HUES64 (cell line): ENCODE results near the gene FNDC3A. TPM values are rescaled to one million over a fixed set of nuclear protein-coding genes. Genes with fewer than 3 reads are reported as not detected.

Experiments
- H3K27ac ChIP-seq: 2 replicates; pipeline ENCODE4 v1.7.0; 2013; ENCODE audit warnings: low read depth, low read length, inconsistent platforms
- H3K27me3 ChIP-seq: 2 replicates; pipeline ENCODE4 v1.6.1; 2013; ENCODE audit warnings: mild to moderate bottlenecking, low read length; ENCODE audit not compliant: insufficient read depth
- H3K36me3 ChIP-seq: 2 replicates; pipeline ENCODE4 v1.6.1; 2013; ENCODE audit warnings: mild to moderate bottlenecking, low read length; ENCODE audit not compliant: insufficient read depth
- H3K4me1 ChIP-seq: 2 replicates; pipeline ENCODE4 v1.6.1; 2013; ENCODE audit warnings: mild to moderate bottlenecking, low read length, moderate library complexity; ENCODE audit not compliant: insufficient read depth
- H3K4me3 ChIP-seq: 2 replicates; pipeline ENCODE4 v1.5.1; 2013; ENCODE audit warnings: mild to moderate bottlenecking, low read length, moderate library complexity
- H3K9ac ChIP-seq: 2 replicates; pipeline ENCODE4 v1.6.1; 2013; ENCODE audit warnings: mild to moderate bottlenecking, low read depth, low read length
- H3K9me3 ChIP-seq: 2 replicates; pipeline ENCODE4 v1.6.1; 2013; ENCODE audit warnings: low read depth, low read length; ENCODE audit not compliant: insufficient read depth
- WGBS: fragments of 150-250, 120-280 bp; methylation state at CpG from one replicate; pipeline ENCODE4 v1.1.7; 2013; ENCODE audit warnings: missing lambda C conversion rate; 5-methylcytosine and 5-hydroxymethylcytosine counted together
- polyA plus RNA-seq, 2 experiments: library from polyadenylated mRNA; stranded (reverse); fragments of 50-300 nt; gene quantifications; one replicate each; pipeline ENCODE4 v1.2.3, GENCODE V29; 2013

Gene FNDC3A
- polyA plus RNA-seq (2013, experiment 1 of 2) = 21.6 TPM
- 25.8 TPM for polyA plus RNA-seq (2013, experiment 2 of 2)

- WGBS = under 1% methylated on average over 86 of the region's 86 CpGs
- Histone ChIP-seq H3K27ac (peak within 1 kb of the TSS; percentile 98), H3K9ac (peak within 1 kb of the TSS; percentile 97)
These were observed at the start of gene FNDC3A for GRCh38 chr13:48975856-48976575. TSS of gene FNDC3A (plus strand) at chr13:48975912. CDS start at chr13:49006191, 30,279 bp downstream.

GRCh38 chr13:48928757-48929430 is 46.8 kb upstream of the FNDC3A start:
- Histone ChIP-seq H3K27ac (no peak overlapping the region), H3K4me1 (no peaks in the 10 kb centered on the region), H3K27me3 (no peaks in the 10 kb centered on the region), H3K36me3 (no peaks in the 10 kb centered on the region), H3K9me3 (no peaks in the 10 kb centered on the region), H3K9ac (no peak overlapping the region), H3K4me3 (no peak overlapping the region)
- WGBS = 96% methylated on average over 5 of the region's 5 CpGs

More at GRCh38 chr13:48975856-48976575, at the start of gene FNDC3A:
- Histone ChIP-seq H3K9me3 (peaks cover 3% of the 10 kb centered on the region; the same call in 1 of the 2 replicates), H3K36me3 (no peaks in the 10 kb centered on the region), H3K4me1 (peaks cover 48% of the 10 kb centered on the region), H3K27me3 (peaks cover 7% of the 10 kb centered on the region; the same call in 1 of the 2 replicates), H3K4me3 (peak within 1 kb of the TSS; percentile 92)

- H3K27ac ChIP-seq = no peak overlapping the region
- H3K9ac ChIP-seq = no peak overlapping the region
- no peak overlapping the region for H3K4me3 ChIP-seq
- H3K9me3 ChIP-seq = no peaks in the 10 kb centered on the region
- no peaks in the 10 kb centered on the region for H3K4me1 ChIP-seq
- no peaks in the 10 kb centered on the region for H3K27me3 ChIP-seq
- H3K36me3 ChIP-seq = no peaks in the 10 kb centered on the region
- WGBS = 100% methylated on average over 1 of the region's 1 CpG
These were observed 44.8 kb upstream of the FNDC3A start for GRCh38 chr13:48930918-48931317.

GRCh38 chr13:48938308-48938943 is 37.3 kb upstream of the FNDC3A start:
- no peak overlapping the region for H3K4me3 ChIP-seq
- no peak overlapping the region for H3K27ac ChIP-seq
- H3K4me1 ChIP-seq = no peaks in the 10 kb centered on the region
- H3K27me3 ChIP-seq = no peaks in the 10 kb centered on the region
- no peaks in the 10 kb centered on the region for H3K9me3 ChIP-seq
- H3K36me3 ChIP-seq = no peaks in the 10 kb centered on the region
- H3K9ac ChIP-seq = no peak overlapping the region

- Histone ChIP-seq H3K9ac (no peak overlapping the region), H3K4me3 (no peak overlapping the region), H3K9me3 (no peaks in the 10 kb centered on the region), H3K36me3 (no peaks in the 10 kb centered on the region), H3K4me1 (no peaks in the 10 kb centered on the region), H3K27me3 (no peaks in the 10 kb centered on the region), H3K27ac (no peak overlapping the region)
- 88% methylated on average over 2 of the region's 2 CpGs for WGBS
These were observed 36.0 kb upstream of the FNDC3A start for GRCh38 chr13:48939728-48940127.

- no peaks in the 10 kb centered on the region for H3K36me3 ChIP-seq
- H3K27ac ChIP-seq = no peak overlapping the region
- H3K9ac ChIP-seq = no peak overlapping the region
- WGBS = no CpG with 5 or more reads among the region's 2 CpGs
- H3K4me3 ChIP-seq = no peak overlapping the region
- no peaks in the 10 kb centered on the region for H3K27me3 ChIP-seq
- no peaks in the 10 kb centered on the region for H3K9me3 ChIP-seq
- 0 out of 2 replicates have a peak, but pooled peaks cover 6% of the 10 kb centered on the region for H3K4me1 ChIP-seq
These were observed 33.6 kb upstream of the FNDC3A start for GRCh38 chr13:48942131-48942530.

- Histone ChIP-seq H3K36me3 (no peaks in the 10 kb centered on the region), H3K9me3 (no peaks in the 10 kb centered on the region), H3K27me3 (no peaks in the 10 kb centered on the region), H3K9ac (no peak overlapping the region), H3K27ac (no peak overlapping the region), H3K4me1 (0 out of 2 replicates have a peak, but pooled peaks cover 6% of the 10 kb centered on the region), H3K4me3 (no peak overlapping the region)
- WGBS = 93% methylated on average over 3 of the region's 3 CpGs
These were observed 31.5 kb upstream of the FNDC3A start for GRCh38 chr13:48944221-48944620.

GRCh38 chr13:48945626-48946025 is 30.1 kb upstream of the FNDC3A start:
- Histone ChIP-seq H3K27ac (no peak overlapping the region), H3K9me3 (no peaks in the 10 kb centered on the region), H3K36me3 (no peaks in the 10 kb centered on the region), H3K4me1 (0 out of 2 replicates have a peak, but pooled peaks cover 6% of the 10 kb centered on the region), H3K27me3 (no peaks in the 10 kb centered on the region), H3K4me3 (no peak overlapping the region), H3K9ac (no peak overlapping the region)
- WGBS = 73% methylated on average over 1 of the region's 1 CpG

GRCh38 chr13:48946163-48946562 is 29.5 kb upstream of the FNDC3A start:
- Histone ChIP-seq H3K27me3 (no peaks in the 10 kb centered on the region), H3K4me3 (no peak overlapping the region), H3K27ac (no peak overlapping the region), H3K36me3 (no peaks in the 10 kb centered on the region), H3K9me3 (no peaks in the 10 kb centered on the region), H3K9ac (no peak overlapping the region), H3K4me1 (0 out of 2 replicates have a peak, but pooled peaks cover 6% of the 10 kb centered on the region)
- WGBS = 95% methylated on average over 2 of the region's 2 CpGs

- no peak overlapping the region for H3K27ac ChIP-seq
- no peaks in the 10 kb centered on the region for H3K36me3 ChIP-seq
- H3K4me1 ChIP-seq = peaks cover 6% of the 10 kb centered on the region; the same call in 1 of the 2 replicates
- H3K9ac ChIP-seq = no peak overlapping the region
- H3K4me3 ChIP-seq = no peak overlapping the region
- H3K27me3 ChIP-seq = no peaks in the 10 kb centered on the region
- WGBS = 88% methylated on average over 3 of the region's 4 CpGs
- H3K9me3 ChIP-seq = no peaks in the 10 kb centered on the region
These were observed 25.9 kb upstream of the FNDC3A start for GRCh38 chr13:48949566-48950500.
